Loucy (cell line): Measurements from ENCODE around the gene SHC4.

ENCODE experiments used
- EZH2phosphoT487 ChIP-seq: fragments of 200-600 bp; IDR thresholded peaks from 2 replicates; pipeline ENCODE4 v1.6.1; 2018; ENCODE audit warnings: antibody characterized with exemption, mild to moderate bottlenecking, moderate library complexity, borderline replicate concordance
- TF ChIP-seq, protein P1 (sequence below): fragments of 200-600 bp; sonication (generic); conservative IDR thresholded peaks from 2 replicates; pipeline ENCODE4 v1.5.1; 2014; ENCODE audit warnings: mild to moderate bottlenecking, antibody characterized with exemption, low read length

- TF ChIP-seq, protein P1, sequence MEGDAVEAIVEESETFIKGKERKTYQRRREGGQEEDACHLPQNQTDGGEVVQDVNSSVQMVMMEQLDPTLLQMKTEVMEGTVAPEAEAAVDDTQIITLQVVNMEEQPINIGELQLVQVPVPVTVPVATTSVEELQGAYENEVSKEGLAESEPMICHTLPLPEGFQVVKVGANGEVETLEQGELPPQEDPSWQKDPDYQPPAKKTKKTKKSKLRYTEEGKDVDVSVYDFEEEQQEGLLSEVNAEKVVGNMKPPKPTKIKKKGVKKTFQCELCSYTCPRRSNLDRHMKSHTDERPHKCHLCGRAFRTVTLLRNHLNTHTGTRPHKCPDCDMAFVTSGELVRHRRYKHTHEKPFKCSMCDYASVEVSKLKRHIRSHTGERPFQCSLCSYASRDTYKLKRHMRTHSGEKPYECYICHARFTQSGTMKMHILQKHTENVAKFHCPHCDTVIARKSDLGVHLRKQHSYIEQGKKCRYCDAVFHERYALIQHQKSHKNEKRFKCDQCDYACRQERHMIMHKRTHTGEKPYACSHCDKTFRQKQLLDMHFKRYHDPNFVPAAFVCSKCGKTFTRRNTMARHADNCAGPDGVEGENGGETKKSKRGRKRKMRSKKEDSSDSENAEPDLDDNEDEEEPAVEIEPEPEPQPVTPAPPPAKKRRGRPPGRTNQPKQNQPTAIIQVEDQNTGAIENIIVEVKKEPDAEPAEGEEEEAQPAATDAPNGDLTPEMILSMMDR = no peak
- no peak for TF ChIP-seq EZH2phosphoT487
Measured at GRCh38 chr15:48802867-48803266, 160.9 kb downstream of the SHC4 start.
